ENCODE measurements around the gene FDXR.

The FDXR gene

GRCh38 chr17:74815067-74815466 is 57.7 kb downstream of the FDXR start:
- DNase-seq (ENCODE audit: low read depth in 1 of 2, low spot score in 1 of 2) = no peak

DNA sequence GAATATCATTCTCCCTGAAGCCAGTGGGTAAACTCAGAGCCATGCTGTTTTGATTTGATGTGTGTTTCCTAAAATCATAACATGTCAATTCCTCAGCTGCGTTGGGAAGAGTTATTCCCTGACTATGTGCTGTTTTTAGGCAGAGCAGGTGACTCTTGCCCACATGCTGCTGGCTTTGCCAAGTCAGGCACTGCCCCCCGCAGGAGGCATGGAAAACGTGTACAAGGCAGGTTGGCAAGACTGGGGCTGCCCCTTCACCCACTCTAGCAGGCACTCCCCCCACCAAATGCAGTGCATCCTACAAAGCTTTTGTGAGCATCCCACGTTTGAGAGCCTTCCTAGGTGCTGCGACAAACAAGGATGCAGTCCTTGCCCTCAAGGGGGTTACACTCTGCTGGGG is 58.3 kb downstream of the FDXR start:
- no peak for DNase-seq (ENCODE audit: low read depth in 1 of 2, low spot score in 1 of 2)
